Heart right ventricle (tissue), 16 donors: ENCODE results near the gene TM2D3. TPM values are rescaled to one million over a fixed set of nuclear protein-coding genes. Genes with fewer than 3 reads are reported as not detected.

Experiments used
- ATAC-seq, 8 donors: fragments of 200-7000 bp; cut with Tn5 transposase; one replicate each; pipeline ENCODE4 v1.9.1; 2020; ENCODE audit warnings: mild to moderate bottlenecking in 8 of 8, moderate library complexity in 8 of 8, moderate number of reproducible peaks in 1 of 8
- DNase-seq, 2 donors: peaks; one replicate each; pipeline ENCODE4 v3.0.0-alpha.2; 2020
- H3K27ac ChIP-seq, 10 donors: fragments of 200-600 bp; sonication (generic) in 2 of 10; one replicate each; pipeline versions ENCODE4 v1.5.0 to v1.8.0; 2020 to 2022; ENCODE audit warnings: mild to moderate bottlenecking in 3 of 10
- H3K27me3 ChIP-seq, 7 donors: fragments of 200-600 bp; one replicate each; pipeline ENCODE4 v1.8.0; 2021 to 2022; ENCODE audit warnings: mild to moderate bottlenecking in 2 of 7
- H3K36me3 ChIP-seq, 9 donors: fragments of 200-600 bp; sonication (generic) in 1 of 9; one replicate each; pipeline versions ENCODE4 v1.5.0 to v1.8.0; 2020 to 2022; ENCODE audit warnings: mild to moderate bottlenecking in 2 of 9
- H3K4me1 ChIP-seq, 9 donors: fragments of 200-600 bp; sonication (generic) in 1 of 9; one replicate each; pipeline versions ENCODE4 v1.5.0 to v1.8.0; 2020 to 2022; ENCODE audit warnings: mild to moderate bottlenecking in 4 of 9
- H3K4me3 ChIP-seq, 10 donors: fragments of 200-600 bp; sonication (generic) in 2 of 10; one replicate each; pipeline versions ENCODE4 v1.5.0 to v1.8.0; 2020 to 2022; ENCODE audit warnings: mild to moderate bottlenecking in 7 of 10, moderate library complexity in 2 of 10
- H3K9me3 ChIP-seq, 11 donors: fragments of 200-600 bp in 10 of 11; sonication (generic) in 2 of 11; one replicate each; pipeline versions ENCODE4 v1.5.0 to v1.8.0; 2013 to 2022; ENCODE audit warnings: mild to moderate bottlenecking in 2 of 11, control low read depth in 1 of 11, moderate library complexity in 1 of 11
- CTCF ChIP-seq, 9 donors: fragments of 200-600 bp; sonication (generic) in 2 of 9; IDR thresholded peaks; one replicate each; pipeline versions ENCODE4 v1.5.0 to v1.8.0; 2021 to 2022; ENCODE audit warnings: antibody characterized with exemption in 9 of 9, mild to moderate bottlenecking in 5 of 9, moderate library complexity in 1 of 9
- WGBS, 2 donors: extraction: QIAGEN DNeasy Blood & Tissue Kit; methylation state at CpG; one replicate each; pipeline ENCODE4 v1.1.7; 2013; ENCODE audit warnings: inconsistent platforms in 1 of 2; 5-methylcytosine and 5-hydroxymethylcytosine counted together
- intact Hi-C, 10 donors: fragments of 100-400 bp; cut with DNase I; formaldehyde crosslinking; loops; one replicate each; pipeline versions ENCODE4 v1.11.1 to v1.14.2; 2022
- polyA plus RNA-seq, 2 donors: library from polyadenylated mRNA; stranded (reverse); fragments of 200-250 nt; gene quantifications; one replicate each; pipeline ENCODE4 v1.2.3, GENCODE V29; 2013
- total RNA-seq, 10 donors: library from RNA; stranded (reverse); fragmentation: NEBNext Ultra II Directional in 3 of 10; extraction: Animal tissue kit (Norgen Biotek cat#: 25700) in 3 of 10; gene quantifications; one replicate each; pipeline versions ENCODE4 v1.2.1 to v1.2.4, GENCODE V29; 2021 to 2023
- donor health status: Arrhythmogenic right ventricular cardiomyopathy.
- donor health status: ischemic (EF 13 %, LVEDD 7.1; RV severe dilation, severe dysfunction).
- donor health status: healthy with polysubstance abuse.
- donor health status: DM: no; HTN: yes; CAD: no.
- donor health status: DM: no; HTN: no; CAD: no.
- donor health status: ischemic (EF 25% LVEDD 6.9; RV normal size, moderate dysfunction).
- donor health status: ischemic (EF 25% LVEDD 5.7; RV mildly dilated, moderate dysfunction).
- donor health status: healthy.
- donor health status: DM: yes; HTN: yes; CAD: no.
- donor health status: Ischemic cardiomyopathy.
- donor health status: ischemic (EF 35%, LVEDD 5.7; RV mildly dilated, moderate dysfunction).
- donor health status: nonischemic (EF 11% LVEDD 7.7; RV severe dilation, severe dysfunction).
- donor health status: DM: yes; HTN: yes; CAD: no.
- donor health status: PGD.
- donor health status: ischemic (EF 29% LVEDD 5.4; RV normal size, mild dysfunction).
- donor health status: nonischemic (EF 23%, LVEDD 6.1; RV moderate dilation, normal function).

The TM2D3 gene
- total and polyA plus RNA-seq, 12 donors: 38.2 to 61.6 (median 52.2) TPM

GRCh38 chr15:101625184-101625583 lies 27.0 kb downstream of the TM2D3 start:
- peaks cover 0 to 6% (median 0%) of the 10 kb centered on the region in 9 donors for H3K36me3 ChIP-seq
- H3K4me3 ChIP-seq: no peak overlapping the region
- peak in 1 of 8 donors; percentile 20 for ATAC-seq
- no peaks in the 10 kb centered on the region for H3K27me3 ChIP-seq
- H3K9me3 ChIP-seq: peaks cover 0 to 26% (median 3%) of the 10 kb centered on the region in 11 donors
- intact Hi-C loops: no loop called here
- 91 to 100% methylated on average over 1 of the region's 1 CpG for WGBS, 2 donors
- DNase-seq: no peak
- TF ChIP-seq CTCF (IDR thresholded peaks at IDR 0.05): no peak
- H3K27ac ChIP-seq: peak overlapping the region in 5 of 10 donors; percentile 28 to 73 (median 51)
- H3K4me1 ChIP-seq: peaks cover 0 to 16% (median 7%) of the 10 kb centered on the region in 9 donors

GRCh38 chr15:101623367-101624304 lies 28.5 kb downstream of the TM2D3 start:
- Histone ChIP-seq H3K4me3 (no peak overlapping the region), H3K36me3 (peaks cover 0 to 6% (median 0%) of the 10 kb centered on the region in 9 donors), H3K27me3 (no peaks in the 10 kb centered on the region), H3K9me3 (peaks cover 0 to 26% (median 3%) of the 10 kb centered on the region in 11 donors), H3K27ac (no peak overlapping the region), H3K4me1 (peaks cover 0 to 26% (median 11%) of the 10 kb centered on the region in 9 donors)
- ATAC-seq: no peak
- DNase-seq: no peak
- 95 to 96% methylated on average over 6 of the region's 6 CpGs for WGBS, 2 donors
- TF ChIP-seq CTCF (IDR thresholded peaks at IDR 0.05): no peak
- intact Hi-C loops: no loop called here

GRCh38 chr15:101621961-101622360 lies 30.2 kb downstream of the TM2D3 start:
- ATAC-seq: no peak
- Histone ChIP-seq H3K36me3 (peaks cover 0 to 6% (median 0%) of the 10 kb centered on the region in 9 donors), H3K4me1 (peaks cover 0 to 43% (median 20%) of the 10 kb centered on the region in 9 donors), H3K27ac (no peak overlapping the region), H3K9me3 (peaks cover 0 to 26% (median 3%) of the 10 kb centered on the region in 11 donors), H3K27me3 (no peaks in the 10 kb centered on the region), H3K4me3 (no peak overlapping the region)
- intact Hi-C loops: no loop called here
- 72 to 77% methylated on average over 3 of the region's 3 CpGs for WGBS, 2 donors
- TF ChIP-seq CTCF (IDR thresholded peaks at IDR 0.05): no peak
- no peak for DNase-seq

- Histone ChIP-seq H3K27me3 (no peaks in the 10 kb centered on the region), H3K4me1 (peaks cover 7 to 54% (median 31%) of the 10 kb centered on the region in 9 donors), H3K4me3 (no peak overlapping the region), H3K27ac (no peak overlapping the region), H3K36me3 (peaks cover 0 to 6% (median 0%) of the 10 kb centered on the region in 9 donors), H3K9me3 (peaks cover 0 to 23% (median 3%) of the 10 kb centered on the region in 11 donors)
- no peak for ATAC-seq
- DNase-seq: no peak
- TF ChIP-seq CTCF (IDR thresholded peaks at IDR 0.05): no peak
- WGBS, 2 donors: 76 to 85% methylated on average over 10 of the region's 10 CpGs
- intact Hi-C loops: no loop called here
Observed at GRCh38 chr15:101620671-101621070, 31.5 kb downstream of the TM2D3 start.
